CD4-positive, alpha-beta T cell (primary cell): ENCODE results near the gene FSTL4. TPM values are rescaled to one million over a fixed set of nuclear protein-coding genes. Genes with fewer than 3 reads are reported as not detected.

Experiments used
- ATAC-seq: fragments of 200-7000 bp; cut with Tn5 transposase; one replicate; pipeline ENCODE4 v1.10.0; 2022; ENCODE audit warnings: mild to moderate bottlenecking; ENCODE audit not compliant: poor library complexity
- CTCF ChIA-PET: fragments of 350-600 bp; sonication (Branson Sonifier 250); formaldehyde crosslinking; loops from one replicate; lab custom pipeline; 2021; ENCODE audit warnings: antibody characterized with exemption, inconsistent platforms; lab: Charles Lee
- POLR2A ChIA-PET: fragments of 350-600 bp; sonication (Branson Sonifier 250); formaldehyde crosslinking; loops from one replicate; lab custom pipeline; 2021; ENCODE audit warnings: antibody characterized with exemption, inconsistent platforms; lab: Charles Lee
- DNase-seq, 14 experiments: peaks; one replicate each; pipeline ENCODE4 v3.0.0-alpha.2; 2013 to 2020; ENCODE audit warnings: mixed read lengths in 2 of 14
- H3K27ac ChIP-seq, 2 donors: one replicate each; pipeline versions ENCODE4 v1.5.1 to v1.7.0; 2013; ENCODE audit warnings: low read length in 2 of 2, low read depth in 1 of 2, mild to moderate bottlenecking in 1 of 2
- H3K27me3 ChIP-seq, 2 experiments: 1 replicate in 1 of 2; 2 replicates in 1 of 2; pipeline versions ENCODE4 v1.6.1 to v1.7.0; 2013; ENCODE audit warnings: low read length in 2 of 2, control low read depth in 1 of 2, mild to moderate bottlenecking in 1 of 2, moderate library complexity in 1 of 2; ENCODE audit not compliant: insufficient read depth in 2 of 2, control insufficient read depth in 1 of 2
- H3K36me3 ChIP-seq: one replicate; pipeline ENCODE4 v1.6.1; 2013; ENCODE audit warnings: low read length, control low read depth; ENCODE audit not compliant: insufficient read depth
- H3K4me1 ChIP-seq: one replicate; pipeline ENCODE4 v1.6.1; 2013; ENCODE audit warnings: low read length, control low read depth; ENCODE audit not compliant: insufficient read depth
- H3K4me3 ChIP-seq: one replicate; pipeline ENCODE4 v1.5.1; 2013; ENCODE audit warnings: mild to moderate bottlenecking, low read length, moderate library complexity
- H3K9me3 ChIP-seq, 2 experiments: 1 replicate in 1 of 2; 2 replicates in 1 of 2; pipeline versions ENCODE4 v1.6.1 to v1.7.0; 2013; ENCODE audit warnings: low read length in 2 of 2, mild to moderate bottlenecking in 2 of 2, control low read depth in 1 of 2, moderate library complexity in 1 of 2; ENCODE audit not compliant: control insufficient read depth in 1 of 2, insufficient read depth in 1 of 2
- H3K27ac Mint-ChIP-seq: one replicate; pipeline ENCODE4 v1.8.0; 2020; ENCODE audit warnings: mixed read lengths
- H3K27me3 Mint-ChIP-seq: one replicate; pipeline ENCODE4 v1.8.0; 2021; ENCODE audit warnings: mixed read lengths
- H3K36me3 Mint-ChIP-seq: one replicate; pipeline ENCODE4 v1.8.0; 2021; ENCODE audit warnings: low read depth, mixed read lengths
- H3K4me1 Mint-ChIP-seq: one replicate; pipeline ENCODE4 v1.8.0; 2021; ENCODE audit warnings: low read depth, mixed read lengths
- H3K4me3 Mint-ChIP-seq: one replicate; pipeline ENCODE4 v1.8.0; 2020; ENCODE audit warnings: mild to moderate bottlenecking, mixed read lengths
- H3K9me3 Mint-ChIP-seq: one replicate; pipeline ENCODE4 v1.8.0; 2020; ENCODE audit warnings: mixed read lengths
- intact Hi-C, 2 experiments: fragments of 100-400 bp; cut with DNase I in 1 of 2; cut with micrococcal nuclease in 1 of 2; formaldehyde crosslinking; loops; one replicate each; pipeline versions ENCODE4 v1.15.1 to v1.9.0; 2023 to 2025; cut with DNase I, micrococcal nuclease
- total RNA-seq, 174 experiments: library from RNA in 2 of 174; stranded (reverse) in 2 of 174; gene quantifications; one replicate each; pipeline ENCODE4 v1.2.3 and lab custom pipeline; 2021 to 2026
- TF ChIP-seq, protein P1 (sequence below): fragments of 200-600 bp; IDR thresholded peaks from one replicate; pipeline ENCODE4 v1.8.0; 2022; ENCODE audit warnings: antibody characterized with exemption, mild to moderate bottlenecking

FSTL4 gene
- total RNA-seq, 2 experiments from 2014 or later = not detected

DNA sequence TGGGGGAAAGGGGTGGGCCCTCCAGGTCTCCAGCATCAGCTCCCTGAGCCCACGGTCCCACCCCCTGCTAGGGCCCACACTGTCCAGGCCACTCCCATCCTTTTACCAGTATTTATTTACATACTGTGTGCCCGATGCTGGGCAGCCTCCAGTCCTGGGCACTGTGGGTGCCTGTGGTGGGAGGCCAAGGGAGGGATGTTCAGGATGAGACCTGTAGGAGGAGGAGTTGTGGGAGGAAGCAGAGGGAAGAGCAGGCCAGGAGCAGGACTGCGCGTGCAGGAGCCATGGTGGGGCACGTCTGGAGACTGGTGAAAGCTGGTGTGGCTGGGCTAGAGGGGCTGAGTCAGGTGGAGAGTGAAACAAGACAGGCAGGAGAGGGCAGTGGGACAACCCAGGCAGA lies 293.1 kb downstream of the FSTL4 start:
- H3K4me3 ChIP-seq = no peak overlapping the region
- no peaks in the 10 kb centered on the region for H3K27me3 ChIP-seq
- H3K4me1 Mint-ChIP-seq = peaks cover 5% of the 10 kb centered on the region
- no peak overlapping the region for H3K27ac Mint-ChIP-seq
- TF ChIP-seq, protein P1, sequence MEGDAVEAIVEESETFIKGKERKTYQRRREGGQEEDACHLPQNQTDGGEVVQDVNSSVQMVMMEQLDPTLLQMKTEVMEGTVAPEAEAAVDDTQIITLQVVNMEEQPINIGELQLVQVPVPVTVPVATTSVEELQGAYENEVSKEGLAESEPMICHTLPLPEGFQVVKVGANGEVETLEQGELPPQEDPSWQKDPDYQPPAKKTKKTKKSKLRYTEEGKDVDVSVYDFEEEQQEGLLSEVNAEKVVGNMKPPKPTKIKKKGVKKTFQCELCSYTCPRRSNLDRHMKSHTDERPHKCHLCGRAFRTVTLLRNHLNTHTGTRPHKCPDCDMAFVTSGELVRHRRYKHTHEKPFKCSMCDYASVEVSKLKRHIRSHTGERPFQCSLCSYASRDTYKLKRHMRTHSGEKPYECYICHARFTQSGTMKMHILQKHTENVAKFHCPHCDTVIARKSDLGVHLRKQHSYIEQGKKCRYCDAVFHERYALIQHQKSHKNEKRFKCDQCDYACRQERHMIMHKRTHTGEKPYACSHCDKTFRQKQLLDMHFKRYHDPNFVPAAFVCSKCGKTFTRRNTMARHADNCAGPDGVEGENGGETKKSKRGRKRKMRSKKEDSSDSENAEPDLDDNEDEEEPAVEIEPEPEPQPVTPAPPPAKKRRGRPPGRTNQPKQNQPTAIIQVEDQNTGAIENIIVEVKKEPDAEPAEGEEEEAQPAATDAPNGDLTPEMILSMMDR = no peak
- no peak overlapping the region for H3K4me3 Mint-ChIP-seq
- no peak overlapping the region for H3K27ac ChIP-seq
- POLR2A ChIA-PET = no interaction called here
- H3K36me3 Mint-ChIP-seq = no peaks in the 10 kb centered on the region
- H3K36me3 ChIP-seq = no peaks in the 10 kb centered on the region
- H3K4me1 ChIP-seq = peaks cover 13% of the 10 kb centered on the region
- DNase-seq = no peak
- H3K9me3 ChIP-seq = no peaks in the 10 kb centered on the region
- no peak for ATAC-seq
- intact Hi-C loops = no loop called here
- no peaks in the 10 kb centered on the region for H3K9me3 Mint-ChIP-seq
- CTCF ChIA-PET = no interaction called here
- no peaks in the 10 kb centered on the region for H3K27me3 Mint-ChIP-seq

DNA sequence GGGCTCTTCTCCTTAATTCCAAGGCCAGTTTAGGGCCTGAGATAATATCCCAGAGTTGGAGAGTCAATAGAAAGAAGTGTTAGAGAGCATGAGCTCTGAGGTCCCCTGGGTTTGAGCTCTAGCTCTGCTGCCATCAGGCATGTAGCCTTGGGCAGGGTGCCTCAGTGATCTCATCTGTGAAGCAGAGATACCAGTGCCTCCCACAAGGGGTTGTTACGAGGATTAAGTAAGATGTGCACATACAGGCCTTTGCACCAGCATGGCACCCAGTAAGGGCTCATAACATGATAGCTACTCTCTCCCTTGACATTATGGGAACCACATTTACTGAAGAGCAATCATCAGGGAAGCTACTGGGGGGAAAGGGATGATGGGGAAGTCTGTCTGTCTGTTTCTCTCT lies 294.8 kb downstream of the FSTL4 start:
- Histone ChIP-seq H3K27me3 (no peaks in the 10 kb centered on the region), H3K36me3 (no peaks in the 10 kb centered on the region), H3K4me1 (peaks cover 13% of the 10 kb centered on the region), H3K4me3 (no peak overlapping the region), H3K27ac (no peak overlapping the region), H3K9me3 (no peaks in the 10 kb centered on the region)
- TF ChIP-seq, protein P1 = no peak
- H3K4me1 Mint-ChIP-seq = peaks cover 5% of the 10 kb centered on the region
- ATAC-seq = no peak
- no peaks in the 10 kb centered on the region for H3K36me3 Mint-ChIP-seq
- DNase-seq = no peak
- no peak overlapping the region for H3K27ac Mint-ChIP-seq
- H3K4me3 Mint-ChIP-seq = no peak overlapping the region
- intact Hi-C loops = no loop called here
- no peaks in the 10 kb centered on the region for H3K27me3 Mint-ChIP-seq
- POLR2A ChIA-PET = no interaction called here
- CTCF ChIA-PET = no interaction called here
- no peaks in the 10 kb centered on the region for H3K9me3 Mint-ChIP-seq

DNA sequence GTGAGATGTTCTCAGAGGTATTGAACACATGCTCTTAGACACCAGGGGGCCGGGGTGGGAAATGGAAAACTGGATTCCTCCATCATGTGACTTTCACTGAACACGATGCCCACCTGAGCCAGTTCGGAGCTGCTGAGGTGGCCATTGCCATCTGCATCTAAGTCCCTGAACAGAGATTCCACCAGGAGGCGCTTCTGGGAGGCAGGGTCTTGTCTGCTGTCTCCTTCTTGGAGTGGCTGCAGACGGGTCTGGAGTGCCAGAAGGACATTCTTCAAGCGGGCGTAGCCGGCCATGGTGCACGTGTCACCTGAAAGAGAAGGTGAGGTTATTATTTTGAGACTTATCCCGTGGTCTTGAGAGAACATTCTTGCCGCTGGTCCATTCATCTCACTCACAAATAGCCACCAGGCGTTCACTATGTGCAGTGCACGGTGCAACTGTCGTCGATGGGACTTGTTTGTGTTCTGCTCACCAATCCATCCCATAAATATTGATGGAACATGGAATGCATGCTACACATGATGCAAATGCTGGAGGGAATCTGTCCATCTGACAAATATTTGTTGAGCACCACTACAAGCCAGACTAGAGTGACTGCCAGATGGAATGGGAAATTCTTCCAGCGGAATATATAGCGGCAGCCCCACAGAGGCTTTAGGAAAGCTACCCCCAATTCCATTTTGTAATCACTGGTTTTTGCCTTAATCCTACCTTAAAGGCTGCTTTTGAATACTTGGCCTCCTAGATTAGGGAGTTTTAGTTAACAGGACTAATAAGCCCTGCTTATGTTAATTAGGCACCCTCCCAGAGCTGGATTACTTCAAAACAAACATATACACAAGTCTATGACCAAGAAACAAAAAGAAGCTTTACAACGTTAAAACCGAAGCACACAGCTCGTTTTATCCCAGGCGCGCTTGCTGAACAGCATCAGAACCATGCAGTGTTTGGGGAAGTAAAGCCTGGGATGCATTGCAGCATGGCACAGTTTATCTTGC lies 295.7 kb downstream of the FSTL4 start:
- DNase-seq (no peak), ATAC-seq (no peak)
- no peak overlapping the region for H3K27ac ChIP-seq
- Mint-ChIP-seq H3K27ac (no peak overlapping the region), H3K27me3 (no peaks in the 10 kb centered on the region), H3K4me1 (no peaks in the 10 kb centered on the region), H3K36me3 (no peaks in the 10 kb centered on the region), H3K4me3 (no peak overlapping the region), H3K9me3 (no peaks in the 10 kb centered on the region)
- intact Hi-C loops = no loop called here
- ChIA-PET POLR2A (interaction anchor here (0.6 kb wide), 1 partner anchor 31 kb away, joined by 3 read pairs; no protein-coding TSS in a partner anchor), CTCF (no interaction called here)
- no peaks in the 10 kb centered on the region for H3K9me3 ChIP-seq
- H3K4me3 ChIP-seq = no peak overlapping the region
- H3K27me3 ChIP-seq = no peaks in the 10 kb centered on the region
- TF ChIP-seq, protein P1 = no peak
- peaks cover 6% of the 10 kb centered on the region for H3K4me1 ChIP-seq
- H3K36me3 ChIP-seq = no peaks in the 10 kb centered on the region
